SH-SY5Y (cell line): ENCODE data around the gene LLGL2.

Experiments
- GATA2 ChIP-seq: IDR thresholded peaks from 2 replicates; pipeline ENCODE4 v1.6.1; 2011; ENCODE audit warnings: mild to moderate bottlenecking, low read depth, low read length
- GATA3 ChIP-seq: IDR thresholded peaks from 2 replicates; pipeline ENCODE4 v1.6.1; 2011; ENCODE audit warnings: low read depth, mild to moderate bottlenecking, low read length, moderate library complexity

GRCh38 chr17:75575197-75575596 is 49.7 kb downstream of the LLGL2 start:
- TF ChIP-seq GATA3 (no peak), GATA2 (no peak)
